MM.1S (cell line): Measurements from ENCODE around the gene DOK4.

Experiments
- DNase-seq: peaks from one replicate; pipeline ENCODE4 v3.0.0-alpha.2; 2015
- H2AFZ ChIP-seq: fragments of 300-600 bp; sonication (generic); 2 replicates; pipeline ENCODE4 v1.6.0; 2016; ENCODE audit warnings: antibody characterized with exemption, low read length
- H3F3A ChIP-seq: fragments of 300-600 bp; sonication (generic); 2 replicates; pipeline ENCODE4 v1.6.1; 2016; ENCODE audit warnings: mild to moderate bottlenecking, antibody characterized with exemption, low read length, moderate library complexity, mixed read lengths; ENCODE audit not compliant: insufficient read depth
- H3K27ac ChIP-seq: fragments of 300-600 bp; sonication (generic); 2 replicates; pipeline ENCODE4 v1.5.1; 2016; ENCODE audit warnings: mild to moderate bottlenecking, low read length
- H3K27me3 ChIP-seq: fragments of 300-600 bp; sonication (generic); replicated peaks from 2 replicates; pipeline ENCODE4 v1.6.0; 2016; ENCODE audit warnings: low read length; ENCODE audit not compliant: insufficient read depth
- H3K36me3 ChIP-seq: fragments of 300-600 bp; sonication (generic); replicated peaks from 2 replicates; pipeline ENCODE4 v1.6.1; 2016; ENCODE audit warnings: mild to moderate bottlenecking, low read length, mixed read lengths; ENCODE audit not compliant: insufficient read depth
- H3K4me1 ChIP-seq: fragments of 300-600 bp; sonication (generic); 2 replicates; pipeline ENCODE4 v1.6.1; 2016; ENCODE audit warnings: low read length, mixed read lengths
- H3K4me2 ChIP-seq: fragments of 300-600 bp; sonication (generic); 2 replicates; pipeline ENCODE4 v1.6.0; 2016; ENCODE audit warnings: low read depth, low read length
- H3K4me3 ChIP-seq: fragments of 300-600 bp; sonication (generic); 2 replicates; pipeline ENCODE4 v1.5.1; 2016; ENCODE audit warnings: low read length, mixed read lengths
- H3K79me2 ChIP-seq: fragments of 300-600 bp; sonication (generic); 2 replicates; pipeline ENCODE4 v1.6.1; 2016; ENCODE audit warnings: mixed run types, low read length, mixed read lengths
- H3K9ac ChIP-seq: fragments of 300-600 bp; sonication (generic); 2 replicates; pipeline ENCODE4 v1.6.1; 2016; ENCODE audit warnings: low read length, mixed read lengths
- H3K9me2 ChIP-seq: fragments of 300-600 bp; sonication (generic); replicated peaks from 2 replicates; pipeline ENCODE4 v1.6.1; 2016; ENCODE audit warnings: mild to moderate bottlenecking, low read length, mixed read lengths; ENCODE audit not compliant: insufficient read depth
- H3K9me3 ChIP-seq: fragments of 300-600 bp; sonication (generic); replicated peaks from 2 replicates; pipeline ENCODE4 v1.6.1; 2016; ENCODE audit warnings: mild to moderate bottlenecking, low read length, mixed read lengths; ENCODE audit not compliant: insufficient read depth
- H4K20me1 ChIP-seq: fragments of 300-600 bp; sonication (generic); 2 replicates; pipeline ENCODE4 v1.6.1; 2016; ENCODE audit warnings: mild to moderate bottlenecking, low read length, moderate library complexity, mixed read lengths; ENCODE audit not compliant: insufficient read depth
- CTCF ChIP-seq: fragments of 300-600 bp; sonication (generic); IDR thresholded peaks from 2 replicates; pipeline ENCODE4 v1.5.1; 2016; ENCODE audit warnings: antibody characterized with exemption, low read length, mixed read lengths
- EZH2 ChIP-seq: fragments of 300-600 bp; sonication (generic); optimal IDR thresholded peaks from 2 replicates; pipeline ENCODE3; 2017; ENCODE audit warnings: low read depth, mild to moderate bottlenecking, antibody characterized with exemption, low read length, mixed read lengths
- EZH2phosphoT487 ChIP-seq: fragments of 300-600 bp; sonication (generic); IDR thresholded peaks from 2 replicates; pipeline ENCODE4 v1.6.1; 2018; ENCODE audit warnings: antibody characterized with exemption, low read length

The DOK4 gene

GRCh38 chr16:57514371-57514770 is 28.1 kb upstream of the DOK4 start:
- H3K27me3 ChIP-seq: no peaks in the 10 kb centered on the region
- H2AFZ ChIP-seq: no peak overlapping the region
- no peaks in the 10 kb centered on the region for H3K79me2 ChIP-seq
- H3K36me3 ChIP-seq: no peaks in the 10 kb centered on the region
- H3K27ac ChIP-seq: no peak overlapping the region
- H3K4me3 ChIP-seq: no peak overlapping the region
- no peaks in the 10 kb centered on the region for H3K9me2 ChIP-seq
- no peak overlapping the region for H3K4me2 ChIP-seq
- no peaks in the 10 kb centered on the region for H3F3A ChIP-seq
- no peaks in the 10 kb centered on the region for H4K20me1 ChIP-seq
- H3K9ac ChIP-seq: no peak overlapping the region
- DNase-seq: no peak
- no peaks in the 10 kb centered on the region for H3K9me3 ChIP-seq
- TF ChIP-seq EZH2 (no peak), CTCF (no peak), EZH2phosphoT487 (no peak)
- H3K4me1 ChIP-seq: no peaks in the 10 kb centered on the region

GRCh38 chr16:57513371-57514102 is 27.2 kb upstream of the DOK4 start:
- Histone ChIP-seq H3K79me2 (no peaks in the 10 kb centered on the region), H3K27ac (no peak overlapping the region)

GRCh38 chr16:57512296-57513001 is 26.2 kb upstream of the DOK4 start:
- Histone ChIP-seq H3K9ac (no peak overlapping the region), H3K9me2 (no peaks in the 10 kb centered on the region), H3F3A (no peaks in the 10 kb centered on the region), H3K4me2 (no peak overlapping the region), H3K9me3 (no peaks in the 10 kb centered on the region), H3K4me3 (no peak overlapping the region), H2AFZ (no peak overlapping the region), H3K79me2 (no peaks in the 10 kb centered on the region), H3K27me3 (no peaks in the 10 kb centered on the region), H3K36me3 (no peaks in the 10 kb centered on the region), H3K27ac (no peak overlapping the region), H3K4me1 (no peaks in the 10 kb centered on the region), H4K20me1 (no peaks in the 10 kb centered on the region)
- TF ChIP-seq EZH2: no peak
- TF ChIP-seq EZH2phosphoT487: no peak
- TF ChIP-seq CTCF: no peak
- DNase-seq: no peak

More at GRCh38 chr16:57513371-57514102, 27.2 kb upstream of the DOK4 start:
- H3K4me1 ChIP-seq: no peaks in the 10 kb centered on the region
- H3K9ac ChIP-seq: no peak overlapping the region
- no peak overlapping the region for H3K4me2 ChIP-seq
- H3K36me3 ChIP-seq: no peaks in the 10 kb centered on the region
- no peaks in the 10 kb centered on the region for H3K27me3 ChIP-seq
- DNase-seq: no peak
- no peaks in the 10 kb centered on the region for H3K9me2 ChIP-seq
- H3K9me3 ChIP-seq: no peaks in the 10 kb centered on the region
- H3F3A ChIP-seq: no peaks in the 10 kb centered on the region
- no peak overlapping the region for H3K4me3 ChIP-seq
- TF ChIP-seq CTCF: no peak
- TF ChIP-seq EZH2: no peak
- TF ChIP-seq EZH2phosphoT487: no peak
- no peak overlapping the region for H2AFZ ChIP-seq
- no peaks in the 10 kb centered on the region for H4K20me1 ChIP-seq
